ENCODE results near the gene CERS6.

Gene CERS6

DNA sequence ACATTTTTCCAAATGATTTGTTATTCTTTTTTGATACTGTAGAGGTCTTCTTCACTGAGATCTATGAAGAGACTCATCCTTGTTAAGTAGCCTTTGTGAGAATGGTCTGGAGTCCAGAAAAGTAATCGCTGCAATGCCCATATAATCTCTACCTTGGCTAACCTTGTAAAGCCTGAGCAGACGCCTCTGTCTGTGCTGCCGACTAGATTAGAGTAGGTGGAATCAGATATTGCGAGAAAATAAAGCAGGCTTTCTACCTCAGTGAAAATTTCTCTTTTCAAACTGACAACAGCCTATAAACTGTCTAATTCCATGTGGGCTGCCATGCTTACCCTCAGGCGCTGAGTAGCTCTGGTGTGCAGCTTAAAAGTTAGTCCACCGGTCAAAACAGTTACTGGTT lies 17.5 kb upstream of the CERS6 start:
- DNase-seq (ENCODE audit: low read depth, low spot score) = no peak
- H3K4me3 ChIP-seq (ENCODE audit: low read length) = no peak overlapping the region

DNA sequence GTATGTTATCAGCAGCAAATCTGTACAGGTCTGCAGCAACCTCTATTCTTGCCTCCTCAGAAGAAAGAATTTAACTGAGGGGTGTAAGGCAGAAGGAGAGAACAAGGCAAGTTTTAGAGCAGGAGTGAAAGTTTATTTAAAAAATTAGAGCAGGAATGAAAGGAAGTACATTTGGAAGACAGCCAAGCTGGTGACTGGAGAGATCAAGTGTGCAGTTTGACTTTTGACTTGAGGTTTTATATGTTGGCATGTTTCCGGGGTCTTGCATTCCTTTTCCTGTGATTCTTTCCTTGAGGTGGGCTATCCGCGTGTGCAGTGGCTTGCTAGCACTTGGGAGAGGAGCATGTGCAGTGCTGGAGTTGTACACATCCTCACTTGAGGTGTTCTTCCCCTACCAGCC lies 16.5 kb upstream of the CERS6 start:
- no peak overlapping the region for H3K4me3 ChIP-seq (ENCODE audit: low read length)
- no peak for DNase-seq (ENCODE audit: low read depth, low spot score)

DNA sequence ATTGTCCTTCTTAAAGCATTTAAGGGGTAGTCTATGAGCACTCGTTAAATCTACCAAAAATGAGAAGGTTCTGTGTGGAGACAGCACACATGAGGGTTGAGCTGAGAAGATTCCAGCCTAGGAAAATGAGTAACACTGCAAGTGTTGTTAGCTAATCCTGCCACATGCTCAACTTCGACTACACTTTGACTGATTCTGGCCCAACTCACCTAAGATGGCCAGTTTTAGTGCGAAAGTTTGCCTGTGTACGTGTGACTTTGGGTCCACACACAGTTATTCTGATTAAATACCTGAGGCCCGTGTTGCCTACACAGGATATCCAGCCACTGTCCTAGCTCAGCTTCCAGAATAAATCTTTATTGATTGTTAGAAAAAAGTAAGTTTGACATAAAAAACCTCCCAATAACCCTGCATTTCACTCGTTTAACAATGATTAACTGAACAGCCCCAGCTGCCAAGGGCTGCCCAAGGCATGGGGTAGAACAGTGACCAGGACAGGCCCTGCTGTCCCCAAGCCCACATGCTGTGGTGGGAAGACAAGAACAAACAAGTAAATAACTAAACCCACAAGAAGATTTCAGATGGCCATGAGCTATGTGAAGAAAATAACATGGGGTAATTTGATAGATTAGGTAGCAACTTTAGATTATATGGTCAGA lies 14.7 kb upstream of the CERS6 start:
- DNase-seq (ENCODE audit: low read depth, low spot score) = no peak

DNA sequence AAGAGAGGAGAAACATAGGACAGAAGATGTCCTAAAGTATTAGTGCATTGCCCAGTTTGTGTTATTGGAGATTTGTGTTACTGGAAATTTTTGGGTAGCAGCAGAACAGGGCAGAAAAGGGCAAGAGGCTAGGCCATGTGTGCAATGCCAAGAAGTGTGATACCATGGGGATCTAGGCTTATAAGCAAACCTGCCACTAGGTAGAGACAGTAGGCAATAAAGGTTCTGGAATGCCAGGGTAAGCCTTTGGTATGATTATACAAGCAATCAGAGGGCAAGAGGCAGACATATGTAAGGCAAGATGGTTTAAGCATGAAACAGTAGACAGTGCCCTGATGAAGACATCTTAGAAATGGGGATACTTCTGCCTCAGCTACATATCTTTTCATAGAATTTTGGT lies 12.3 kb upstream of the CERS6 start:
- DNase-seq (ENCODE audit: low read depth, low spot score) = no peak
- no peak overlapping the region for H3K4me3 ChIP-seq (ENCODE audit: low read length)

More for the DNA sequence above, 14.7 kb upstream of the CERS6 start:
- no peak overlapping the region for H3K4me3 ChIP-seq (ENCODE audit: low read length)

DNA sequence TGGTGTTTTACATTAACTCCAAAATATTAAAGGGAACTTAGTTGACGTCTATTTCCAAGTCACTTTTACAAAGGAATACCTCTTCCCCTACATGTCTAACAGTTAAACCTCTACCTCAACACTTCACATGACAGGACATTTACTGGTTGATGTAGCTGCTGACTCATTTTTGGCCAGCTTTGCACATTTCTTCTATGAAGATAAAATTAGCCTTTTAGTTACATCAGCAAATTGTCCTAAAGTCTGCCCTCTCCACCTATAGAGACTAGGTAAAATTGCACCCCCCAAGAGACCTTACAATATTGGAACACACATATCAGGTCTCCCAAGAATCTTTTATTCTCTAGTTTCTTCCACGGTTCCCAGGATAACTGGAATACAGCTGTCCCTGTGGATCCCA lies 10.1 kb upstream of the CERS6 start:
- H3K4me3 ChIP-seq (ENCODE audit: low read length) = no peak overlapping the region
- DNase-seq (ENCODE audit: low read depth, low spot score) = no peak

DNA sequence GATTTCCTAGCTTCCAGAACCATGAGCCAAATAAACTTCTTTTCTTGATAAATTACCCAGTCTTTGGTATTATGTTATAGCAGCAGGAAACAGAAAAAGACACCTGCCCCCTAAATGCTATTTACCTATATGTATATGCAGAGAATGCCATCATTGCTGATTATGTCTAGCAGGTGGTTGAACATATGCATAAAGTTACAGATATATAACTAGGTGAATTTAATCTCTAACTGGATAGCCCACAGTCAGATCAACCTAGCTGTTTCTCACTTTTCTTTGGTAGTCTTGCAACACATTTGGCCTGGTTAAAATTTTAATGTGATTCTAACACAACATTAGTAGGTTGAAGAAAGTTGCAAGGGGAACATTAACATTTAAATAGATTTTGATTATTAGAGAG lies 7.1 kb upstream of the CERS6 start:
- DNase-seq (ENCODE audit: low read depth, low spot score) = no peak

DNA sequence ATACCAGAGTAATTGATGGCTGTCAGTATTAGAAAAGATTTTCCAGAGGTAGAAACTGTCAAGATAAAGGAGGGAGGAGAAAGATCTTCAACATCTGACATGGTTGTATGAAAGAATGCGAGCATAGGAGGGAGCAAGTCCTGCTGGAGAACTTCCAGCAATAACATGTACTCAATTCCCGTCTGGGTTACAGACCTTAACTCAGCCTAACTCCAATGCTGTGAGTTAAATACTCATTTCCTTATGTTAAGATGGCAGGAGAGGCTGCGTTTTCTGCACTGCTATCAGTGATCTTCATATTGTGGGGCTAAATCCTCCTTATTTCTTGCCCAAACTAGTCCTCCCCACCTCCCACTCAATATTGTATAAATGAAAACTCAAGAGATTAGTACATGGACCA lies 6.7 kb upstream of the CERS6 start:
- no peak overlapping the region for H3K4me3 ChIP-seq (ENCODE audit: low read length)
- DNase-seq (ENCODE audit: low read depth, low spot score) = no peak

More for the DNA sequence above, 7.1 kb upstream of the CERS6 start:
- H3K4me3 ChIP-seq (ENCODE audit: low read length) = no peak overlapping the region

DNA sequence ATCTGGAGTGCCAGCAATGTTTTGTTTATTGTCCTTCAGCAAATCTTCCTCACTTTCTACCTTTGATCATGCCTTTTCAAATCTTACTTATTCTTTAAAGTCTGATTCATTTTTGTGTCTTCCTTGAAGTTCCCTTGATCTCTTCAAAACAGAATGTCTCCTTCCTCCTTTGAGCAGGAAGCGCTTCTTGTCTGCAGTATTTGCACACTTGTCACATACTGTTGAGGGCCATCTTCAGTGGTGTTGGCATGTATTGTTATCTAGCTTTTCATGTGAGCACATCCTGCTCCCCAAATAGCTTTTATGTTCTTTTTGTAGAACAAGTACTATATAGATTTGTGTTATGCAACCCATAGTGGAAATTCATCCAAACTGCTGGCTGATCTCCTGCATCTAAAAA lies 5.9 kb upstream of the CERS6 start:
- H3K4me3 ChIP-seq (ENCODE audit: low read length) = no peak overlapping the region
- DNase-seq (ENCODE audit: low read depth, low spot score) = no peak

DNA sequence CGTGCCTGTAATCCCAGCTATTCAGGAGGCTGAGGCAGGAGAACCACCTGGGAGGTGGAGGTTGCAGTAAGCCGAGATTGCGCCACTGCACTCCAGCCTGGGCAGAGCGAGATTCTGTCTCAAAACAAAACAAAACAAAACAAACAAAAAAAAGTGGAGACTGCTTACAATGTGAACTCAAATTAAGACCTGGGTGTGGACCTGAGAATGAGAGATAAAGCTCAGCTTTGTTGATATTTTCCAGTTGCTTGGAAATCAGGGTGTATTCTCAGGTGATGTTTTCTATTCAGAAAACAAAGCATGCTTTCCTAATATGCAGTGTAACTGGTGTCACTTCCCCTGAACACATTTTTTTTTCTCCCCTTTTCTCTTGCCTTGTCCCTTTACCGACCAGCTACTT lies 5.3 kb upstream of the CERS6 start:
- no peak for DNase-seq (ENCODE audit: low read depth, low spot score)
- H3K4me3 ChIP-seq (ENCODE audit: low read length) = no peak overlapping the region

DNA sequence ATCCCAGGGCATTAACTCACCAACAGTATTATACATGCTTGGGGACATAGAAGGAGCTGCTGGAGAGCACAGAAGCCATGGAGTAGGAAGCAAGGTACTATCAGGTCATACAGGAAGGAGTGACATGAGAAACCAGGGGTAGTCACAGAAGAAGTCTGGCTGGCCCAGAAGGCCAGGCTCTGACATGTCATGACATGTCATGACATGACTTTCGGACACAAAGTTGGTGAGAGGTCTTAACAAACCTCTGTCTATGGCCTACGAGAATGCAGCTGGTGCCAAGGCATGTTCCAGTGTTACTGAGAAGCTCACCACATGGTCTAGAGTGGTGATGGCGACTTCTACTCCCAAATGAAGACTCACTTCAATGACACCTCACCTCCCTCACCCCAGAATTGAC lies 3.3 kb upstream of the CERS6 start:
- H3K4me3 ChIP-seq (ENCODE audit: low read length) = no peak overlapping the region
- DNase-seq (ENCODE audit: low read depth, low spot score) = no peak

DNA sequence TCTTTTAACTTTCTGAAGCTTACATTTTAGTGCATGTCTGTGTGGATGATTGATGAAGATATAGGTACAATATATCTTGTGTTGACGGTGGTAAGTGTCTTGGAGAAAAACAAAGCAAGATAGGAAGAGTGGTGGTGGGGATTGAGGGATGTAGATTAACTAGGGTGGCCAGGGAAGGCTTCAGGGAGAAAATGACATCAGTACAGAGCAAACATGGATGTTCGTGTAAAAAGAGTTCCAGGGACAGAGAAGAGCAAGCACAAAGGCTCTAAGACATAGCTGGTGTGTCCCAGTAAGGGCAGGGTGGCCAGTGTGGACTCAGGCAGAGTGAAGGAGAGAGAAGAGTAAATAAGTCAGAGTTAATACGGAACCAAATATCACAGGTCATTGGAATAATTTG lies 2.7 kb upstream of the CERS6 start:
- DNase-seq (ENCODE audit: low read depth, low spot score) = no peak
- H3K4me3 ChIP-seq (ENCODE audit: low read length) = no peak overlapping the region

DNA sequence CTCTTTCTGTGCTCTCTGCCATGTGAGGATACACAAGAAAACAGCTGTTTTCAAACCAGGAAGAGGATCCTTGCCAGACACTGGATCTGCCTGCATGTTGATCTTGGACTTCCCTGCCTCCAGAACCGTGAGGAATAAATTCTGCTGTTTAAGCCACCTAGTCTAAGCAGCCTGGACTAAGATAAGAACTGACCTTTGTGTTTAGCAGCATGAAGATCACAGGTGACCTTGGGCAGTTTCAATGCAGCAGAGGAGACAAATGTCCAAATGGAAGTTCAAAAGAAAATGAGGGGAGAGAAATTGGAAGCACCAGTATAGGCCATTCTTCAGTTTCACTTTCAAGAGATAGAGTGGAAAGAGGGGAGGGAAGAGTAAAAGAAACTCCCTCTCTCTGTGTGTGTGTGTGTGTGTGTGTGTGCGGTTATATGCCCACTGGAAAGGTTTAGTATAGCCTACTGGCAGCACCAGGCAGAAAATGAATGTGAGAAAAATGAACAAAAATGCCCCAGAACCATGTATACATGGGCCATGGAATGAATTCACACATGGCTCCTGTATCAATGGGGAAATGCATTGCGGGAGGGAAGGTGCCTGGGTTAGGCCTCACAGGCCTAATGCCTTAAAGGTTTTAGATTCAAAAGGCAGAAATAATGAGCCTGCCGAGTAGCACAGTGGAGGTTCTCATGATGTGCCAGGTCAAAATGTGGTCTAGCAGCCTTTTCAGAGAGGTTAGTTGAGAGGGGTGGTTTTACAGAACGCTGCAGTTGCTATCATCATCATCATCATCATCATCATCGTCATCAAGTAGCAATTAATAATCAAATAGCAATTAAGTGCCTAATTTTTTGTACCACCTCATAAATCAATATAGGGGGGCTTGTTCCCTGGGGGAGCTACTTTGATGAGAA lies 1.1 kb upstream of the CERS6 start:
- peak overlapping the region; percentile 84 for H3K4me3 ChIP-seq (ENCODE audit: low read length)
- no peak for DNase-seq (ENCODE audit: low read depth, low spot score)

DNA sequence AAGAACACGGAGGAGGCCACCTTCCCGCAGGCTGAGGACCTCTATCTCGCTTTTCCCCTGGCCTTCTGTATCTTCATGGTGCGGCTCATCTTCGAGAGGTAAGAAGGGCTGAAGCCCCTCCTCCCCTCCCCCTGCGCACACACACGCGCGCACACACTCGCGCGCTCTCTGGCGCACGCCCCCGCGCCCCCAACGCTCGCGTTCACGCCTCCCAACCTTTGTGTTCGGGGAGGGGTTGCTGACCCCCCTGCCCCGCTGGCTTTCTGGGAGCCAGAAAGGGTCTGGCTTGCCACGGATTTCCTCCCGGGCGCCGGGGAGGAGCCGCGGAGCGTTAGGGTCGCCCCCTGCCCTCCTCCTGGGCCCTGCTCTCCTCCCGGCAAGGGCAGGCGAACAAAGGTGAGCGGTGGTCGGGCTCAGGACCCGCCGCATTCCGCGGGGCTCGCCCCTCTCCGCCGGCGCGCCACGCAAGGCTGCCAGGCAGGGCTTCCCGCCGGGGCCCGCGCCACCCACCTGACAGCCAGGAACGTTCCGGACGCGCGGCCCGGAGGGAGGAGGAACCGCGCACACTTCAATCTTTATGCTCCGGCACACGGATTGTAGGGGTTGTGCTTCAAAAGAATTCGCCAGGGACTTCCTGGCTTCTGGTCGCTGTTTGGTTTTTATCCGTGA lies 583 bp downstream of the CERS6 start:
- peak overlapping the region; percentile 84 for H3K4me3 ChIP-seq (ENCODE audit: low read length)
- DNase-seq (ENCODE audit: low read depth, low spot score) = peak; percentile 49

DNA sequence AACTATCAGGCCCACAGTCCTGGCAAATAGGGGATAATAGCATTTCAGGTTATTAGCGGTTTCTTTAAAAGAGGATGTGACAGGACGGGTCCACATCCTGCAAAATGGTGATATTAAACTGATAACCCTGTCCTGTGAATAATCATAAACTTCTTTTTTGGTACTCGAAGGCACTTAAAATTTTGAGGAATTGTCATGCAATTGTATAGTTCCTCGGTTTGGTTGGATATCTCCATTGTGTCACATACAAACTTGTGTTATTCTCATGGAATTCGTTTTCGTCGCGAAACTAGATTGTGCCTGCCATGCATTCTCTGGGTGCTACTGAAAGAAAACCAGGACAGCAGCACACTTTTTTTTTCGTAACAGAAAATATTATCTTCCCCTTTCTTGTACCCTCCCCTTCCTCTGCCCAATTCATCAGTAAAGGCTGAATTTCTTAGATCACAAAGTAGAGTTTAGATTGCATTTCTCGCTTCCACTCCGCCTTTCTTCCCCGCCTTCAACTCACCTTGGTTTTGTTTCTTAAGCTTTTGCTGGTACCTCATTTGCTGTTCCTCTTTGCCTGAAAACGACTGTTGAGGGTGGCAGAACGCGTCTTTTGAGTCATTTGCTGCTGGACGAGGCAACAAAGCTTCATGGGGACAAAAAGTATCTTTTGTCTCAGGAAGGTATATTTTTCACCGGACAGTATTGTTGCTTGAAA lies 1.3 kb downstream of the CERS6 start:
- H3K4me3 ChIP-seq (ENCODE audit: low read length) = peak overlapping the region; percentile 84
- DNase-seq (ENCODE audit: low read depth, low spot score) = no peak

DNA sequence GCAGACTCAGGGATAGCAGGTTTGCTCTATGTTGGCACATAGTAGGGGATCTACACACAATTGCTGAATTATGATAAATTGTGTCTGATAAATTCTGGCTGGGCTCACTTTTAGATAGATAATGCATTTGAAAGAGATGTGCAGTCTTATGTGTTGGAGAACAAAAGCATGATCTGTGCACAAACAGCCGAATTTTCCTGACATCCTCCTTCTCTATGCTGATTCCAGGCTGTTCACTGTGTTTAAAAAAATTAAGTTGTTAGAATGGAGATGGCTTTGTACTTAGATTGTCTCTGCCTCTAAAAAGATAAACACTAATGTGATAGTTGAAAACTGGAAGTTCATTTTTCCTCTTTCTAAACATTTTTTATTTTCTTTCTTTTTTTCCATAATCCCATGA lies 2.1 kb downstream of the CERS6 start:
- H3K4me3 ChIP-seq (ENCODE audit: low read length) = no peak overlapping the region
- no peak for DNase-seq (ENCODE audit: low read depth, low spot score)

DNA sequence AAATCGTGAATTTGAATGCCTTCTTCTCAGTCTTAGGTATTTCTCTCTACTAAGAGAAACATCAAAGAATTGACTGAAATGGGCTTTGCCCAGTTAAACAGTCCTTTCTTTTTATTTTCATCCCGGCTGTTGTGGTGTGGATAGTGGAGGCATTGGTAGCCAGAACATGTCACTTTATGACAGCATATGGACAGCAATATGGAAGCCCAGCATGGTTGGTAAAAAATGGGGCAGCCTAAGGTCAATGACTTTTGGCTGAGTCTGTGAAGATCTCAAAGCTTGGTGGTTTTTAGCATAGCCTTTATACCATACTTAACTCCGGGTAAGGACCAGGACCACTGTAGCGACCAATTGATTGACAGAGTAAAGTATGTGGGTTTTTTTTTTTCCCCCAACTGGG lies 3.2 kb downstream of the CERS6 start:
- no peak overlapping the region for H3K4me3 ChIP-seq (ENCODE audit: low read length)
- DNase-seq (ENCODE audit: low read depth, low spot score) = no peak

DNA sequence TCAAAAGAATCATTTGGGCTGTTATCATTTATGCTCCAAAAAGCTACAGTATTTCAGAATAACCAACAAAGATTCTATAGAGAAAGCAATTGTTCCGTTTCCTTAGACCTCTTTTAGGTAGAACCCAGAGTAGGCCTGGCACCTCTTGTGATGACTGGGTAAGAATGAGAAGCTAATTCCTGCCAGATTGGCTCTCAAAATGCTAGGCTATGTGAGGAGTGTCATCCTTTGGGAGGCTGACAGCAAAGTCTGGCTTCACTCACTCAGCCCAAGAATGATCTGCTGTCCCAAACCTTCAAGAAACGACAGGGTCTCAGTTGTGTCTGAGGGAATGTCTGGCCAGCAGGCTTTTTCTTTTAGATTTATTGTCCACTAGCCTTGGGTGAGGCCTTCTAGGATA lies 4.5 kb downstream of the CERS6 start:
- no peak for DNase-seq (ENCODE audit: low read depth, low spot score)
- H3K4me3 ChIP-seq (ENCODE audit: low read length) = no peak overlapping the region

DNA sequence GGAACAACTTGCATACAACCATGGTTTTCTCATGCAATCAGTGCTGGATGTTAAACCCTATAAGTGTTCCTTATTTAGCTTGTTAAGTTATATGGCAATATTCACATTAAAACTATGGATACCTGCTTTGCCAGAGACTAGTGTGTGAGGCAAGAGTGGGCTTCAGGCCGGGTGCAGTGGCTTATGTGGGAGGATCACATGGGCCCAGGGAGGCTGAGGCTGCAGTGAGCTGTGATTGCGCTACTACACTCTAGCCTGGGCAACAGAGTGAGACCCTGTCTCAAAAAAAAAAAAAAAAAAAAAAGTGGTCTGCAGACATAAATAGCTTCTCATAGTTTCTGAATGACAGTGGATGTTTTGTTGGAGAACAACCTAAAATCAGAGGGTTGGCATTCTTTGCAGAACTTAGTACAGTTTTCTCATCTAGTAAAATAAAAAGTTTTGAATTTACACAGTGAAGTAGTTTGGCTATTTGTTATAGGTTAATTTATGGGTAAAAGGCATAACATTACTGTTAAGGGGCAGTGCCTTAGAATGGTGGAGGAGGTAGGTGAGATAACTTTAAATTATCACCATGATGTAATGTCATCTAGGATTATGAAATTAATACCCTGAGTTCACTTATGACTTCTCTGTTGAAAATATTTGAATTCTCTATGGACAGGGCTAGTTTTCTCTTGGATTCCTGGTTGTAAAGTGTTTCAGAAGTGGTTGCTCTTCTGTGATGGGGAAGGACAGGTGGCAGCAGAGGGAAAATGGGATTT lies 5.3 kb downstream of the CERS6 start:
- H3K4me3 ChIP-seq (ENCODE audit: low read length) = no peak overlapping the region
- DNase-seq (ENCODE audit: low read depth, low spot score) = no peak

DNA sequence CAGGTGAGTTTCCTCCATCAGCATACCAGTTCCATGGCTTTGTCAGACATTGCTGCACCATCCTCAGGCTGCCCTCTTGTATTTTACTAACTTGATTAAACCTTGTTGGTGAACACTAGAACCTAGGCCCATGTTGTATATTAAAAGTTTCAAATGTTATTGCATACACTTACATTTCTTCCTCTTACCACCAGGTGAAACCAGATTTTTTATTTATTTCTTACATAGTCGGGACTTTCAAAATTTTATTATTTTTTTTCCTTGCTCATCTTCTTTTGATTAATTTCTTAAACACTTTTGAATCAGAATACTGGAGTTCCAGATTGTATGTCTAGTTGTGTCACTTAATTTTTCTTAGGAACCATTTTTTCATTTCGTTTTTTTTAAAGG lies 5.9 kb downstream of the CERS6 start:
- no peak overlapping the region for H3K4me3 ChIP-seq (ENCODE audit: low read length)
- DNase-seq (ENCODE audit: low read depth, low spot score) = no peak
